Omental fat pad (tissue), 4 donors: Measurements from ENCODE around the gene CFAP46. TPM values are rescaled to one million over a fixed set of nuclear protein-coding genes. Genes with fewer than 3 reads are reported as not detected.

Source experiments
- ATAC-seq: fragments of 150-250 bp; one replicate; pipeline ENCODE4 v1.9.1; 2016; ENCODE audit warnings: mild to moderate bottlenecking, moderate library complexity; ENCODE audit not compliant: low FRiP score
- DNase-seq: peaks from one replicate; pipeline ENCODE4 v3.0.0-alpha.2; 2019; ENCODE audit warnings: low spot score
- CTCF ChIP-seq, 3 donors: fragments of 450-650 bp; IDR thresholded peaks; one replicate each; pipeline ENCODE4 v1.5.1; 2016 to 2017; ENCODE audit warnings: antibody characterized with exemption in 3 of 3, mild to moderate bottlenecking in 3 of 3, moderate library complexity in 2 of 3
- total RNA-seq, 4 donors: library from RNA; depleted of rRNA; stranded (reverse); fragments of >200 nt; gene quantifications; one replicate each; pipeline ENCODE4 v1.1.0, GENCODE V29; 2016

CFAP46 gene
- total RNA-seq, 4 donors from 2014 or later: 0.24 to 0.37 TPM; not detected in 2

- DNase-seq (no peak), ATAC-seq (no peak)
- no peak for TF ChIP-seq CTCF (IDR thresholded peaks at IDR 0.05)
Observed at GRCh38 chr10:132816718-132817117, 125.7 kb downstream of the CFAP46 start.

- no peak for DNase-seq
- no peak for TF ChIP-seq CTCF (IDR thresholded peaks at IDR 0.05)
- ATAC-seq: no peak
Observed at GRCh38 chr10:132815168-132815857, 127.1 kb downstream of the CFAP46 start.

GRCh38 chr10:132814469-132814856 lies 127.9 kb downstream of the CFAP46 start:
- ATAC-seq (no peak), DNase-seq (no peak)
- TF ChIP-seq CTCF (IDR thresholded peaks at IDR 0.05): no peak

- DNase-seq (no peak), ATAC-seq (no peak)
- no peak for TF ChIP-seq CTCF (IDR thresholded peaks at IDR 0.05)
Observed at GRCh38 chr10:132813560-132814468, 128.6 kb downstream of the CFAP46 start.

- no peak for TF ChIP-seq CTCF (IDR thresholded peaks at IDR 0.05)
- no peak for ATAC-seq
- no peak for DNase-seq
Observed at GRCh38 chr10:132813001-132813401, 129.4 kb downstream of the CFAP46 start.

- no peak for DNase-seq
- no peak for TF ChIP-seq CTCF (IDR thresholded peaks at IDR 0.05)
- no peak for ATAC-seq
Observed at GRCh38 chr10:132812520-132812919, 129.8 kb downstream of the CFAP46 start.
